ENCODE measurements around the gene VEGFC. TPM values are rescaled to one million over a fixed set of nuclear protein-coding genes. Genes with fewer than 3 reads are reported as not detected.

The VEGFC gene
- total RNA-seq, 1 experiment from 2014 or later: not detected

GRCh38 chr4:176753049-176753448 is 39.7 kb downstream of the VEGFC start:
- H3K27me3 ChIP-seq (ENCODE audit: insufficient read depth, low read length): no peaks in the 10 kb centered on the region
- H3K4me2 ChIP-seq (ENCODE audit: low read length): no peak overlapping the region
- H4K20me1 ChIP-seq (ENCODE audit: insufficient read depth): no peaks in the 10 kb centered on the region
- no peak overlapping the region for H3K27ac ChIP-seq (ENCODE audit: low read depth, low read length)
- no peak overlapping the region for H3K9ac ChIP-seq (ENCODE audit: low read length)
- CTCF ChIA-PET: no interaction called here
- no peak for DNase-seq (ENCODE audit: low read depth, low spot score)
- no peaks in the 10 kb centered on the region for H3K36me3 ChIP-seq (ENCODE audit: control insufficient read depth in 1 of 2, insufficient read depth in 2 of 2, low read length in 2 of 2)
- intact Hi-C loops (cut with micrococcal nuclease): no loop called here
- no peak overlapping the region for H2AFZ ChIP-seq (ENCODE audit: low read depth, low read length, poor library complexity, severe bottlenecking)
- RAD21 ChIA-PET (ENCODE audit: low non-redundant PET in 1 of 2, low total read pairs in 2 of 2, uncharacterized antibody in 2 of 2, unreplicated experiment in 2 of 2): no interaction called here
- H3K9me3 ChIP-seq (ENCODE audit: control insufficient read depth in 1 of 2, insufficient read depth in 1 of 2, low read depth in 1 of 2, low read length in 2 of 2): no peaks in the 10 kb centered on the region
- H3K4me1 ChIP-seq (ENCODE audit: control insufficient read depth in 1 of 2, insufficient read depth in 2 of 2, low read length in 2 of 2): no peaks in the 10 kb centered on the region
- no peaks in the 10 kb centered on the region for H3K79me2 ChIP-seq (ENCODE audit: insufficient read depth, low read length)
- H3K9me2 ChIP-seq (ENCODE audit: insufficient read depth): no peaks in the 10 kb centered on the region
- BruUV-seq (replicated peaks): no TSS peak
- POLR2A ChIA-PET: no interaction called here
- no peak for TF ChIP-seq CBX3 (IDR thresholded peaks at IDR 0.05; ENCODE audit: low read depth)
- TF ChIP-seq, protein P1, sequence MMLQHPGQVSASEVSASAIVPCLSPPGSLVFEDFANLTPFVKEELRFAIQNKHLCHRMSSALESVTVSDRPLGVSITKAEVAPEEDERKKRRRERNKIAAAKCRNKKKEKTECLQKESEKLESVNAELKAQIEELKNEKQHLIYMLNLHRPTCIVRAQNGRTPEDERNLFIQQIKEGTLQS (IDR thresholded peaks at IDR 0.05): no peak
- no peak overlapping the region for H3K4me3 ChIP-seq (replicated peaks in 1 of 2; ENCODE audit: low read depth in 1 of 2, low read length in 2 of 2)
- no peak for ATAC-seq

- no peak overlapping the region for H3K27ac ChIP-seq (ENCODE audit: low read depth, low read length)
- BruUV-seq (replicated peaks): no TSS peak
- no peak overlapping the region for H3K4me2 ChIP-seq (ENCODE audit: low read length)
- DNase-seq (ENCODE audit: low read depth, low spot score) (no peak), ATAC-seq (no peak)
- H3K4me1 ChIP-seq (ENCODE audit: control insufficient read depth in 1 of 2, insufficient read depth in 2 of 2, low read length in 2 of 2): no peaks in the 10 kb centered on the region
- no peaks in the 10 kb centered on the region for H3K27me3 ChIP-seq (ENCODE audit: insufficient read depth, low read length)
- RAD21 ChIA-PET (ENCODE audit: low non-redundant PET in 1 of 2, low total read pairs in 2 of 2, uncharacterized antibody in 2 of 2, unreplicated experiment in 2 of 2): no interaction called here
- no peaks in the 10 kb centered on the region for H3K36me3 ChIP-seq (ENCODE audit: control insufficient read depth in 1 of 2, insufficient read depth in 2 of 2, low read length in 2 of 2)
- no peaks in the 10 kb centered on the region for H4K20me1 ChIP-seq (ENCODE audit: insufficient read depth)
- H3K79me2 ChIP-seq (ENCODE audit: insufficient read depth, low read length): no peaks in the 10 kb centered on the region
- H3K4me3 ChIP-seq (replicated peaks in 1 of 2; ENCODE audit: low read depth in 1 of 2, low read length in 2 of 2): no peak overlapping the region
- no peak overlapping the region for H3K9ac ChIP-seq (ENCODE audit: low read length)
- H2AFZ ChIP-seq (ENCODE audit: low read depth, low read length, poor library complexity, severe bottlenecking): no peak overlapping the region
- CTCF ChIA-PET: no interaction called here
- intact Hi-C loops (cut with micrococcal nuclease): no loop called here
- POLR2A ChIA-PET: no interaction called here
- H3K9me3 ChIP-seq (ENCODE audit: control insufficient read depth in 1 of 2, insufficient read depth in 1 of 2, low read depth in 1 of 2, low read length in 2 of 2): no peaks in the 10 kb centered on the region
- H3K9me2 ChIP-seq (ENCODE audit: insufficient read depth): no peaks in the 10 kb centered on the region
- TF ChIP-seq ZNF274 (IDR thresholded peaks at IDR 0.05; ENCODE audit: low read depth, low read length) (no peak), SIN3A (IDR thresholded peaks at IDR 0.05; ENCODE audit: low read depth) (no peak), ELF1 (IDR thresholded peaks at IDR 0.05; ENCODE audit: borderline replicate concordance, low read depth) (no peak), CBX3 (IDR thresholded peaks at IDR 0.05; ENCODE audit: low read depth) (no peak), RAD21 (IDR thresholded peaks at IDR 0.05; ENCODE audit: low read depth) (no peak), YY1 (IDR thresholded peaks at IDR 0.05; ENCODE audit: extremely low read depth, insufficient replicate concordance, low read depth, low read length) (no peak), CEBPB (IDR thresholded peaks at IDR 0.05; ENCODE audit: low read depth) (no peak), EZH2phosphoT487 (IDR thresholded peaks at IDR 0.05; ENCODE audit: borderline replicate concordance) (no peak), JUND (IDR thresholded peaks at IDR 0.05) (no peak), POLR2A (IDR thresholded peaks at IDR 0.05; ENCODE audit: borderline replicate concordance, extremely low read depth, insufficient read depth, insufficient read length) (no peak), SRF (IDR thresholded peaks at IDR 0.05; ENCODE audit: low read depth) (no peak), REST (IDR thresholded peaks at IDR 0.05; ENCODE audit: low read depth) (no peak), FOSL1 (IDR thresholded peaks at IDR 0.05; ENCODE audit: low read depth) (no peak), EZH2 (IDR thresholded peaks at IDR 0.05) (no peak), CTCF (IDR thresholded peaks at IDR 0.05 in 2 of 3, conservative IDR thresholded peaks at IDR 0.05 in 1 of 3; ENCODE audit: borderline replicate concordance in 1 of 3, insufficient read depth in 1 of 3, low read depth in 2 of 3, low read length in 2 of 3) (no peak)
- TF ChIP-seq, protein P2, sequence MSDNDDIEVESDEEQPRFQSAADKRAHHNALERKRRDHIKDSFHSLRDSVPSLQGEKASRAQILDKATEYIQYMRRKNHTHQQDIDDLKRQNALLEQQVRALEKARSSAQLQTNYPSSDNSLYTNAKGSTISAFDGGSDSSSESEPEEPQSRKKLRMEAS (IDR thresholded peaks at IDR 0.05): no peak
Observed at GRCh38 chr4:176752191-176752749, 40.5 kb downstream of the VEGFC start.

Measured in HCT116 (cell line).